ENCODE measurements around the gene SLC25A30. TPM values are rescaled to one million over a fixed set of nuclear protein-coding genes. Genes with fewer than 3 reads are reported as not detected.
A peak's percentile ranks its signal among the peaks of the same experiment; 100 is the strongest.
"Not testable (repeated sequence)": the region's sequence is repeated elsewhere in the genome, so short reads cannot be mapped to it uniquely, and the experiment has no call there.

Gene SLC25A30
- total RNA-seq, 1 experiment from 2014 or later = 26.0 TPM

GRCh38 chr13:45350152-45350551 lies 68.0 kb downstream of the SLC25A30 start:
- Histone ChIP-seq H3K36me3 (ENCODE audit: insufficient read depth, low read length, poor library complexity, severe bottlenecking) (peaks cover 18% of the 10 kb centered on the region), H3K27ac (ENCODE audit: low read depth, low read length, poor library complexity, severe bottlenecking) (no peak overlapping the region), H3K4me1 (ENCODE audit: insufficient read depth, low read length, poor library complexity, severe bottlenecking) (peaks cover 6% of the 10 kb centered on the region), H3K9me3 (ENCODE audit: low read depth, low read length, poor library complexity, severe bottlenecking) (no peaks in the 10 kb centered on the region), H3K4me3 (ENCODE audit: low read depth, low read length, poor library complexity, severe bottlenecking) (no peak overlapping the region), H3K27me3 (replicated peaks; ENCODE audit: insufficient read depth, low read depth, low read length, poor library complexity) (no peaks in the 10 kb centered on the region)
- no peak for DNase-seq (ENCODE audit: low spot score)
- intact Hi-C loops (cut with micrococcal nuclease; ENCODE audit: unreplicated experiment) = no loop called here
- POLR2A ChIA-PET (ENCODE audit: low non-redundant PET) = no interaction called here
- CTCF ChIA-PET = no interaction called here
- TF ChIP-seq CTCF (conservative IDR thresholded peaks at IDR 0.05; ENCODE audit: low read depth, low read length) = no peak
- no peak for TF ChIP-seq EZH2 (IDR thresholded peaks at IDR 0.05; ENCODE audit: borderline replicate concordance, low read depth, low read length, poor library complexity, severe bottlenecking)
- no TSS peak for BruUV-seq (replicated peaks)

- no TSS peak for BruUV-seq (replicated peaks)
- POLR2A ChIA-PET (ENCODE audit: low non-redundant PET) = no interaction called here
- H3K9me3 ChIP-seq (ENCODE audit: low read depth, low read length, poor library complexity, severe bottlenecking) = no peaks in the 10 kb centered on the region
- H3K4me3 ChIP-seq (ENCODE audit: low read depth, low read length, poor library complexity, severe bottlenecking) = no peak overlapping the region
- no peaks in the 10 kb centered on the region for H3K27me3 ChIP-seq (replicated peaks; ENCODE audit: insufficient read depth, low read depth, low read length, poor library complexity)
- TF ChIP-seq EZH2 (IDR thresholded peaks at IDR 0.05; ENCODE audit: borderline replicate concordance, low read depth, low read length, poor library complexity, severe bottlenecking) (no peak), CTCF (conservative IDR thresholded peaks at IDR 0.05; ENCODE audit: low read depth, low read length) (no peak)
- peaks cover 6% of the 10 kb centered on the region for H3K4me1 ChIP-seq (ENCODE audit: insufficient read depth, low read length, poor library complexity, severe bottlenecking)
- H3K27ac ChIP-seq (ENCODE audit: low read depth, low read length, poor library complexity, severe bottlenecking) = peak overlapping the region; percentile 35
- DNase-seq (ENCODE audit: low spot score) = no peak
- CTCF ChIA-PET = no interaction called here
- H3K36me3 ChIP-seq (ENCODE audit: insufficient read depth, low read length, poor library complexity, severe bottlenecking) = peaks cover 22% of the 10 kb centered on the region
- intact Hi-C loops (cut with micrococcal nuclease; ENCODE audit: unreplicated experiment) = no loop called here
Observed at GRCh38 chr13:45349438-45349837, 68.7 kb downstream of the SLC25A30 start.

- CTCF ChIA-PET; intact Hi-C loops (cut with micrococcal nuclease; ENCODE audit: unreplicated experiment): not testable (repeated sequence)
Observed at GRCh38 chr13:45344064-45344463, 74.1 kb downstream of the SLC25A30 start.

More at GRCh38 chr13:45344064-45344463, 74.1 kb downstream of the SLC25A30 start:
- H3K27me3 ChIP-seq (replicated peaks; ENCODE audit: insufficient read depth, low read depth, low read length, poor library complexity); POLR2A ChIA-PET (ENCODE audit: low non-redundant PET); H3K9me3 ChIP-seq (ENCODE audit: low read depth, low read length, poor library complexity, severe bottlenecking); H3K27ac ChIP-seq (ENCODE audit: low read depth, low read length, poor library complexity, severe bottlenecking); DNase-seq (ENCODE audit: low spot score); H3K4me3 ChIP-seq (ENCODE audit: low read depth, low read length, poor library complexity, severe bottlenecking); H3K4me1 ChIP-seq (ENCODE audit: insufficient read depth, low read length, poor library complexity, severe bottlenecking); BruUV-seq (replicated peaks): not testable (repeated sequence)
- H3K36me3 ChIP-seq (ENCODE audit: insufficient read depth, low read length, poor library complexity, severe bottlenecking) = peaks cover 28% of the 10 kb centered on the region

Other genes with a start within 250 kb of the SLC25A30 start
- gene KCTD4, start 217.3 kb downstream of the SLC25A30 start, total RNA-seq (2021) = not detected in 2 replicates
- gene TPT1, start 77.2 kb downstream of the SLC25A30 start, total RNA-seq (2021) = 1,957 and 1,963 TPM in 2 replicates
- gene COG3, start 46.6 kb upstream of the SLC25A30 start, total RNA-seq (2021) = 20.3 and 24.3 TPM in 2 replicates
- not detected in 2 replicates for gene ERICH6B, start 197.4 kb upstream of the SLC25A30 start, total RNA-seq (2021)